Glutamatergic neuron (in vitro differentiated cells): Measurements from ENCODE around the gene CMTM5. TPM values are rescaled to one million over a fixed set of nuclear protein-coding genes. Genes with fewer than 3 reads are reported as not detected.

Experiments used
- DNase-seq: peaks from one replicate; pipeline ENCODE4 v3.0.0; 2022
- H3K27ac Mint-ChIP-seq: one replicate; pipeline ENCODE4 v1.8.0; 2020; ENCODE audit warnings: mild to moderate bottlenecking, mixed read lengths, inconsistent platforms; ENCODE audit not compliant: unreplicated experiment
- H3K27me3 Mint-ChIP-seq: one replicate; pipeline ENCODE4 v1.8.0; 2020; ENCODE audit warnings: mild to moderate bottlenecking, moderate library complexity, mixed read lengths, inconsistent platforms; ENCODE audit not compliant: unreplicated experiment
- H3K36me3 Mint-ChIP-seq: one replicate; pipeline ENCODE4 v1.8.0; 2020; ENCODE audit warnings: mild to moderate bottlenecking, mixed read lengths, inconsistent platforms; ENCODE audit not compliant: unreplicated experiment
- H3K4me1 Mint-ChIP-seq: one replicate; pipeline ENCODE4 v1.8.0; 2020; ENCODE audit warnings: mild to moderate bottlenecking, low read depth, mixed read lengths, inconsistent platforms; ENCODE audit not compliant: unreplicated experiment
- H3K4me3 Mint-ChIP-seq: one replicate; pipeline ENCODE4 v1.8.0; 2020; ENCODE audit warnings: mild to moderate bottlenecking, mixed read lengths, inconsistent platforms; ENCODE audit not compliant: unreplicated experiment
- H3K9me3 Mint-ChIP-seq: one replicate; pipeline ENCODE4 v1.8.0; 2020; ENCODE audit warnings: mild to moderate bottlenecking, moderate library complexity, mixed read lengths, inconsistent platforms; ENCODE audit not compliant: unreplicated experiment
- total RNA-seq: library from RNA; stranded (reverse); fragmentation: NEBNext Ultra II Directional; extraction: Animal tissue kit (Norgen Biotek cat#: 25700); gene quantifications from one replicate; pipeline ENCODE4 v1.2.1, GENCODE V29; 2021; ENCODE audit not compliant: unreplicated experiment
- TF ChIP-seq, protein P1 (sequence below): fragments of 200-600 bp; sonication (generic); IDR thresholded peaks from one replicate; pipeline ENCODE4 v1.5.0; 2021; ENCODE audit not compliant: partially characterized antibody, unreplicated experiment

Gene CMTM5
- total RNA-seq, 1 donor from 2014 or later = not detected

DNA sequence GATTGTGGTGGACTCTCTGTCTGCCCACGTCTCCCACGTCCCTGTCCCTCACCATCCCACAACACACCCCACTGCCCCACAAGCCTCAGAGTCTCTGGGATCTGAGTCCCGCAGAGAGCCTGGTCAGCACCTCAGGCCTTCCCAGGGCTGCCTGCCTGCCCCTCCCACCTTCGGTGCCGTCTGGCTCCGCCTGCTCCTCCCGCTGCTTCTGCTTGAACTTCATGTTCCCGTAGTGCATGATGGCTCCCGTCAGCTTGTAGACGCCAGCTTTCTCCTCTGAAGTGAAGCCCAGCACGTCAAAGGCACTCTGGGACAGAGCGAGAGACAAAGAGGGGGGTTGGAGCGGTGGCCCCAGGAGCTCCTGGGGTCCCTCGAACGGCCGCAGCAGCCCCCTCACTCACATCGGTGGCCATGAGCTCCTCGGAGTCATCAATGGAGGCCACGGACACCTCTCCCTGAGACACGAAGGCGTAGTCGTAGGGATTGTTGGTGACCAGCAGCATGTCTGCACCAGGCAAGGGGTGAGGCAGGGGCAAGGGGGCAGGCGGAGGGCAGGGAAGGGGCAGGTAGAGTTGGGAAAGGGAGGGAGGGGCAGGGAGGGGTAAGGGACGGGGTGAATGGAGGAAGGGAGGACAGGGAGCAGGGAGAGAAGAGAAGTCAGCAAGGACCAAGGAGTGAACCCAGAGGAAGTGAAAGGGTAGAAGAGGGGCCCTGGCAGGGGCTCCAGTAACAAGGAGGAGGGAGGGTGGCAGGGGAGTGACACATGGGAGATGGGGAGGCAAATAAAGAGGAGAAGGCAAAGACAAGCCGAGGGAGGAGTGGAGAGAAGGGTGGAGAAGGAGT is 25.7 kb downstream of the CMTM5 start:
- no peak overlapping the region for H3K27ac Mint-ChIP-seq
- H3K4me3 Mint-ChIP-seq = no peak overlapping the region
- TF ChIP-seq, protein P1, sequence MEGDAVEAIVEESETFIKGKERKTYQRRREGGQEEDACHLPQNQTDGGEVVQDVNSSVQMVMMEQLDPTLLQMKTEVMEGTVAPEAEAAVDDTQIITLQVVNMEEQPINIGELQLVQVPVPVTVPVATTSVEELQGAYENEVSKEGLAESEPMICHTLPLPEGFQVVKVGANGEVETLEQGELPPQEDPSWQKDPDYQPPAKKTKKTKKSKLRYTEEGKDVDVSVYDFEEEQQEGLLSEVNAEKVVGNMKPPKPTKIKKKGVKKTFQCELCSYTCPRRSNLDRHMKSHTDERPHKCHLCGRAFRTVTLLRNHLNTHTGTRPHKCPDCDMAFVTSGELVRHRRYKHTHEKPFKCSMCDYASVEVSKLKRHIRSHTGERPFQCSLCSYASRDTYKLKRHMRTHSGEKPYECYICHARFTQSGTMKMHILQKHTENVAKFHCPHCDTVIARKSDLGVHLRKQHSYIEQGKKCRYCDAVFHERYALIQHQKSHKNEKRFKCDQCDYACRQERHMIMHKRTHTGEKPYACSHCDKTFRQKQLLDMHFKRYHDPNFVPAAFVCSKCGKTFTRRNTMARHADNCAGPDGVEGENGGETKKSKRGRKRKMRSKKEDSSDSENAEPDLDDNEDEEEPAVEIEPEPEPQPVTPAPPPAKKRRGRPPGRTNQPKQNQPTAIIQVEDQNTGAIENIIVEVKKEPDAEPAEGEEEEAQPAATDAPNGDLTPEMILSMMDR = no peak
- peaks cover 12% of the 10 kb centered on the region for H3K27me3 Mint-ChIP-seq
- no peaks in the 10 kb centered on the region for H3K36me3 Mint-ChIP-seq
- H3K9me3 Mint-ChIP-seq = peaks cover 9% of the 10 kb centered on the region
- H3K4me1 Mint-ChIP-seq = no peaks in the 10 kb centered on the region
- no peak for DNase-seq

DNA sequence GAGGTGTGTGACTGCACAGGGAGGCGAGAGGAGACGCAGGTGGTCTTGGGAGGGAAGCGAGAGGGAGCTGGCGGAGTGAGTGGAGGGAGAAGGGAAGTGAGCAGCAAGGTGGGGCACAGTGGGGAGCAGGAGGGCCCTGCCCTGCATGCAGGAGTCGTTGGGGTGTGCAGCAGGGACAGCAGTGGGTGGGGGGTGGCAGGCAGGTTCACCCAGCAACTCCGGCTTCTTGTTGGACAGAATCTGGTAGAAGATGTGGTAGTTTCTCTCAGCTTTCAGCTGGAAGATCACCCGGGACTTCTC is 26.2 kb downstream of the CMTM5 start:
- peaks cover 15% of the 10 kb centered on the region for H3K27me3 Mint-ChIP-seq
- TF ChIP-seq, protein P1 = no peak
- no peak overlapping the region for H3K27ac Mint-ChIP-seq
- no peaks in the 10 kb centered on the region for H3K36me3 Mint-ChIP-seq
- H3K9me3 Mint-ChIP-seq = peaks cover 11% of the 10 kb centered on the region
- H3K4me1 Mint-ChIP-seq = no peaks in the 10 kb centered on the region
- H3K4me3 Mint-ChIP-seq = no peak overlapping the region
- no peak for DNase-seq

DNA sequence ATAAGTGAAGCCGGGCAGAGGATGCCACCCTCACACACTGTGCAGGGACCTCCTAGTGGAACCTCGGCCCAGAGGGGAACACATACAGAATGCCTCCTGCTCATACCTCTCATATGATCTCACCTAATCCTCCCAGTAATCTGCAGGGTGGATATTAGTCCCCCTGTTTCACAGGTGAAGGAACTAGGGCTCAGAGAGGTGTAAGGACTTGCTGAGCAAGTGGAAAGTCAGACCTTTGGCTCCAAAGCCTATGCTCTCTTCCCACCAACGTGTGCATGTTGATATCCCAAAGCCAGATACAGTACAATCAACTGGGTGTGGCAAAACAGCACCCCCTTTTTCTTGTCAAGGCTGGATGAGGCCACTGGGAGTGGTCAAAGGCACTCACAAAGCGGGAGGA is 27.1 kb downstream of the CMTM5 start:
- H3K27ac Mint-ChIP-seq = no peak overlapping the region
- peaks cover 11% of the 10 kb centered on the region for H3K9me3 Mint-ChIP-seq
- no peaks in the 10 kb centered on the region for H3K36me3 Mint-ChIP-seq
- peaks cover 16% of the 10 kb centered on the region for H3K27me3 Mint-ChIP-seq
- TF ChIP-seq, protein P1 = no peak
- no peak for DNase-seq
- H3K4me3 Mint-ChIP-seq = no peak overlapping the region
- H3K4me1 Mint-ChIP-seq = peaks cover 2% of the 10 kb centered on the region

DNA sequence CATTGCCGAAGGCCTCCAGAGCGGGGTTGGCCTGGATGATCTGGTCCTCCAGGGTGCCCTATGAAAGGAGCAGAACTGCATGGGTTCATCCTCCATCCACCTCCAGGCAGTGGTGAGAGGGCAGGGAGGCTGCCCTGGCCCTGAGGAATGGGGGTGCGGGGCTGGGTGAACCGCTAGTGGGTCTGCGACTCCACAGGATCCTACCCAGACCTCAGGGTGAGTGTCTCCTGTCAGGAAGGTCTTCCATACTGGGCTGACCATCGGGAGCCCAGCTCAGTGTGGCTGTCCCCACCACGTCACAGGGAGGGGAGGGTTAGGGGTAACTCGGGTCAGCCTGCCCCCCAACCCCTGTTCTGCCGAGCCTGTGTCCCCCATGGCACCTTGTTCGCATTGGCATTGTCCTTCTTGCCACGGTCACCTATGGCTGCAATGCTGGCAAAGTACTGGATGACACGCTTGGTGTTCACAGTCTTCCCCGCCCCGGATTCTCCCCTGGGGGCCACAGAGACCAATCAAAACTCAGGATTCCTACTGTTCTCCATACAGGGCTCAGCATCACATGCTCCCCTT is 27.6 kb downstream of the CMTM5 start:
- no peak overlapping the region for H3K4me3 Mint-ChIP-seq
- peaks cover 15% of the 10 kb centered on the region for H3K27me3 Mint-ChIP-seq
- peaks cover 4% of the 10 kb centered on the region for H3K4me1 Mint-ChIP-seq
- no peaks in the 10 kb centered on the region for H3K36me3 Mint-ChIP-seq
- H3K9me3 Mint-ChIP-seq = peaks cover 11% of the 10 kb centered on the region
- H3K27ac Mint-ChIP-seq = no peak overlapping the region
- DNase-seq = no peak
- TF ChIP-seq, protein P1 = no peak

DNA sequence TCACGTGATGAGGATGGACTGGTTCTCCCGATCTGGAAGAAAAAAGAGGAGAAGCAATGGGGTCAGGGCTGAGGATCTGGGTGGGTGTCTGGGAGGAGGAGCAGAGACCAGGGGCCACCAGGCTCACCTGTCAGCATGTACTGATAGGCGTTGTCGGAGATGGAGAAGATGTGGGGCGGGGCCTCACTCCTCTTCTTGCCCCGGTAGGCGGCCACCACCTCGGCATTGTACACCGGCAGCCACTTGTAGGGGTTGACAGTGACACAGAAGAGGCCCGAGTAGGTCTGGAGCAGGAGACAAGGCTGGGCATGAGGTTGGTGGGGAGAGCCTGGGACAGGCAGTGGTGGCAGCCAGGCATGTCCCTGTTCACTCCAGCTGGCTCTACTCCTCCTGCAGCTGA is 28.2 kb downstream of the CMTM5 start:
- Mint-ChIP-seq H3K27me3 (peaks cover 15% of the 10 kb centered on the region), H3K36me3 (no peaks in the 10 kb centered on the region), H3K4me1 (peaks cover 4% of the 10 kb centered on the region), H3K27ac (no peak overlapping the region), H3K4me3 (no peak overlapping the region), H3K9me3 (peaks cover 11% of the 10 kb centered on the region)
- TF ChIP-seq, protein P1 = no peak
- no peak for DNase-seq
